GM12892 (cell line): Measurements from ENCODE around the gene OVAAL.

ENCODE experiments used
- POLR2A ChIP-seq: IDR thresholded peaks from 2 replicates; pipeline ENCODE4 v1.6.1; 2011; ENCODE audit warnings: low read depth, low read length, control low read depth
- TAF1 ChIP-seq: IDR thresholded peaks from 2 replicates; pipeline ENCODE4 v1.6.1; 2011; ENCODE audit warnings: low read depth, mild to moderate bottlenecking, control low read depth, low read length, borderline replicate concordance

DNA sequence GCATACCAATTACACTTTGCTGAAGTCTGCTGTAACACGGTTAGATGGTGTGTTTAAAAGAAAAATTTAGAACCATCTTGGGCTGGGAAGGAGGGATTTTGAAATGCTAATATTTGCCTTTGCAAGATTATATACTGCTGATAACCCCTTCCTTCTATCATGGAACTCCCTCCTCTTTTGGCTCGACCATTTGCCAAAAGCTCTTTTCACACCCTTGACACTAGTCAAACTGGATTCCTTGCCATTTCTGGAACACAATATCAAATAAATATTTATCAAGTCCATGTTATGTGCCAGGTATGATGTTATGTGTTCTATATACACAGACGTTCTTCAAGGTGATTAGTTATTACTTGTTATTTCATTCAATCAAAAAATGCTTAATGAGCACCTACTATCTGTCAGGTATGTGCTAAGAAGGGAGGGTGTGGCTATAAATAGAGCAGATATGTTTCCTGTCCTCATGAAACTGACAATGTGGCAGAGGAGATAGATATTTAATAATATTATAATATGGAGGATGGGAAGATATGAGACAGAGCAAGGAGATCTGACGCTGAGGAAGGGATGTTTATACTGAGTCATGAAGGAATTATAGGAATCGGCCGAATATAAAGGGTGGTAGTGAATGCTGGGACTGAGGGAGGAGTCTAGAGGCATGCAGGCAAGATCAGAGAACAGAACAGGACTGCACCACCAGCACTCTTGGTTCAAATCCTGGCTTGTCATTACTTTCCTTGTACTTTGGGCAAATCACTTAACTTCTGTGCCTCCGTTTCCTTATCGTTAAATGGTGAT, 56.9 kb downstream of the OVAAL start:
- no peak for TF ChIP-seq POLR2A
- TF ChIP-seq TAF1: no peak
